Fibroblast of lung (primary cell): ENCODE results near the gene LRIT1. TPM values are rescaled to one million over a fixed set of nuclear protein-coding genes. Genes with fewer than 3 reads are reported as not detected.

Experiments used
- DNase-seq, 2 donors: peaks; one replicate each; pipeline versions ENCODE4 v3.0.0 to v3.0.0-alpha.2; 2010; ENCODE audit warnings: low read depth in 2 of 2
- H2AFZ ChIP-seq: 2 replicates; pipeline ENCODE4 v1.5.1; 2012; ENCODE audit warnings: low read length, control low read depth, inconsistent platforms
- H3K27ac ChIP-seq: 2 replicates; pipeline ENCODE4 v1.5.1; 2011; ENCODE audit warnings: low read length, control low read depth; ENCODE audit not compliant: insufficient read depth
- H3K27me3 ChIP-seq: 2 replicates; pipeline ENCODE4 v1.5.1; 2011; ENCODE audit warnings: mild to moderate bottlenecking, low read length; ENCODE audit not compliant: control insufficient read depth, insufficient read depth
- H3K36me3 ChIP-seq: 2 replicates; pipeline ENCODE4 v1.5.1; 2011; ENCODE audit warnings: low read length; ENCODE audit not compliant: control insufficient read depth, insufficient read depth
- H3K4me1 ChIP-seq: 2 replicates; pipeline ENCODE4 v1.5.1; 2011; ENCODE audit warnings: low read length; ENCODE audit not compliant: control insufficient read depth, insufficient read depth; ENCODE audit errors: extremely low read depth
- H3K4me2 ChIP-seq: 2 replicates; pipeline ENCODE4 v1.5.1; 2011; ENCODE audit warnings: low read length, control low read depth; ENCODE audit not compliant: insufficient read depth; ENCODE audit errors: extremely low read depth
- H3K4me3 ChIP-seq, 4 experiments: fragments of 200-600 bp in 1 of 4; sonication (generic) in 1 of 4; replicated peaks in 1 of 4; 2 replicates each; pipeline ENCODE4 v1.5.1; 2011 to 2016; ENCODE audit warnings: low read length in 4 of 4, low read depth in 3 of 4, mild to moderate bottlenecking in 3 of 4, control low read depth in 2 of 4, inconsistent platforms in 1 of 4, mixed read lengths in 1 of 4; ENCODE audit not compliant: insufficient read depth in 1 of 4; ENCODE audit errors: control extremely low read depth in 1 of 4
- H3K79me2 ChIP-seq: 2 replicates; pipeline ENCODE4 v1.5.1; 2012; ENCODE audit warnings: mild to moderate bottlenecking, low read length, inconsistent platforms; ENCODE audit not compliant: control insufficient read depth, insufficient read depth
- H3K9ac ChIP-seq: 2 replicates; pipeline ENCODE4 v1.5.1; 2011; ENCODE audit warnings: mild to moderate bottlenecking, low read length, control low read depth; ENCODE audit not compliant: insufficient read depth
- H3K9me3 ChIP-seq: 2 replicates; pipeline ENCODE4 v1.5.1; 2012; ENCODE audit warnings: low read depth, low read length; ENCODE audit not compliant: control insufficient read depth, insufficient read depth
- H4K20me1 ChIP-seq: 2 replicates; pipeline ENCODE4 v1.5.1; 2011; ENCODE audit warnings: low read length; ENCODE audit not compliant: control insufficient read depth, insufficient read depth; ENCODE audit errors: extremely low read depth
- EZH2 ChIP-seq: IDR thresholded peaks from 2 replicates; pipeline ENCODE4 v1.5.1; 2012; ENCODE audit warnings: low read length, control low read depth, mild to moderate bottlenecking; ENCODE audit errors: missing control alignments
- polyA plus RNA-seq, 2 donors: library from polyadenylated mRNA; depleted of rRNA in 1 of 2; stranded (reverse) in 1 of 2; unstranded in 1 of 2; fragments of >200 nt; gene quantifications; 2 replicates each; pipeline ENCODE4 v1.2.1, GENCODE V29; 2011 to 2012; ENCODE audit warnings: missing spikeins in 1 of 2
- total RNA-seq: library from RNA; depleted of rRNA; stranded (reverse); fragments of >200 nt; gene quantifications from 2 replicates; pipeline ENCODE4 v1.2.1, GENCODE V29; 2014
- TF ChIP-seq, protein P1 (sequence below), 2 donors: IDR thresholded peaks in 1 of 2; conservative IDR thresholded peaks in 1 of 2; 1 replicate in 1 of 2; 2 replicates in 1 of 2; pipeline ENCODE4 v1.5.1; 2011 to 2012; ENCODE audit warnings: low read length in 2 of 2, control low read depth in 1 of 2, inconsistent platforms in 1 of 2, low read depth in 1 of 2, mild to moderate bottlenecking in 1 of 2

Gene LRIT1
- total and polyA plus RNA-seq, 2 donors (not counting 1 experiment from before 2014, with no cell fraction given) = not detected

DNA sequence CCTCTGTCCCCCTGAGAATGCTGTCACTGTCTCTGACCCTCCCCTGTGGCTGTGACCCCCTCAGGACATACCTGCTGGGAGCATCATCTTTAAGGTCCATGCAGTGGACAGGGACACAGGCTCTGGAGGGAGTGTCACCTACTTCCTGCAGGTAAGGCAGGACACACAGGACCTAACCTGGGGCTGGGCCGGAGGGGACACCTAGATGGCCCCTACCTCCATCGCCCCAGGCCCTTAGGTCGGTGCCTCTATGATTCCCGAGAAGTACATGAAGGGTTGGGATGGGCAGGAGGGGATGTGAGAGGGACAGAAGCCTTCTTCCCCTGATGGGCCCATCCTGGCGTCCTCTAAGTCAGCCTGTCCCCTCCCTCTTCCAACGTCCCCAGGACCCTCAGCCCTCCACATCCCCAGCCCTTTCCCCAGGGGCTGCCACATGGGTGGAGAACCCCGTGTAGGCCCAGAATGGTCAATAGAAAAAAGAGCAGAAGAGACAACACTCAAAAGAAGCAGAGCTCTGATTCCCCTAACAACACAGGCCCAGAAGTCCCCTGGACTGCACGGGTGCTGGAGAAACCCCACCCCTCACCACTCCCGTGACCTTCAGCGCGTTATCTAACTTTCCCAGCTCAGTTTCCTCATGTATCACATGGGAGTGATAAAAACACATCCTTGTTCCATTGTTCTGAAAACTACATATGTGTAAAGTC, 40.7 kb downstream of the LRIT1 start:
- no peak overlapping the region for H2AFZ ChIP-seq
- TF ChIP-seq, protein P1, sequence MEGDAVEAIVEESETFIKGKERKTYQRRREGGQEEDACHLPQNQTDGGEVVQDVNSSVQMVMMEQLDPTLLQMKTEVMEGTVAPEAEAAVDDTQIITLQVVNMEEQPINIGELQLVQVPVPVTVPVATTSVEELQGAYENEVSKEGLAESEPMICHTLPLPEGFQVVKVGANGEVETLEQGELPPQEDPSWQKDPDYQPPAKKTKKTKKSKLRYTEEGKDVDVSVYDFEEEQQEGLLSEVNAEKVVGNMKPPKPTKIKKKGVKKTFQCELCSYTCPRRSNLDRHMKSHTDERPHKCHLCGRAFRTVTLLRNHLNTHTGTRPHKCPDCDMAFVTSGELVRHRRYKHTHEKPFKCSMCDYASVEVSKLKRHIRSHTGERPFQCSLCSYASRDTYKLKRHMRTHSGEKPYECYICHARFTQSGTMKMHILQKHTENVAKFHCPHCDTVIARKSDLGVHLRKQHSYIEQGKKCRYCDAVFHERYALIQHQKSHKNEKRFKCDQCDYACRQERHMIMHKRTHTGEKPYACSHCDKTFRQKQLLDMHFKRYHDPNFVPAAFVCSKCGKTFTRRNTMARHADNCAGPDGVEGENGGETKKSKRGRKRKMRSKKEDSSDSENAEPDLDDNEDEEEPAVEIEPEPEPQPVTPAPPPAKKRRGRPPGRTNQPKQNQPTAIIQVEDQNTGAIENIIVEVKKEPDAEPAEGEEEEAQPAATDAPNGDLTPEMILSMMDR (conservative IDR thresholded peaks at IDR 0.05 in 1 of 2, IDR thresholded peaks at IDR 0.05 in 1 of 2; ENCODE audit: low read depth in 1 of 2, low read length in 2 of 2) = no peak
- no peak for TF ChIP-seq EZH2
- no peak overlapping the region for H3K4me3 ChIP-seq
- no peaks in the 10 kb centered on the region for H3K9me3 ChIP-seq
- no peak overlapping the region for H3K9ac ChIP-seq
- no peak for DNase-seq
- H3K4me1 ChIP-seq = no peaks in the 10 kb centered on the region
- no peaks in the 10 kb centered on the region for H3K79me2 ChIP-seq
- peaks cover 7% of the 10 kb centered on the region for H3K27me3 ChIP-seq
- no peak overlapping the region for H3K27ac ChIP-seq
- no peak overlapping the region for H3K4me2 ChIP-seq
- H3K36me3 ChIP-seq = no peaks in the 10 kb centered on the region
- no peaks in the 10 kb centered on the region for H4K20me1 ChIP-seq

DNA sequence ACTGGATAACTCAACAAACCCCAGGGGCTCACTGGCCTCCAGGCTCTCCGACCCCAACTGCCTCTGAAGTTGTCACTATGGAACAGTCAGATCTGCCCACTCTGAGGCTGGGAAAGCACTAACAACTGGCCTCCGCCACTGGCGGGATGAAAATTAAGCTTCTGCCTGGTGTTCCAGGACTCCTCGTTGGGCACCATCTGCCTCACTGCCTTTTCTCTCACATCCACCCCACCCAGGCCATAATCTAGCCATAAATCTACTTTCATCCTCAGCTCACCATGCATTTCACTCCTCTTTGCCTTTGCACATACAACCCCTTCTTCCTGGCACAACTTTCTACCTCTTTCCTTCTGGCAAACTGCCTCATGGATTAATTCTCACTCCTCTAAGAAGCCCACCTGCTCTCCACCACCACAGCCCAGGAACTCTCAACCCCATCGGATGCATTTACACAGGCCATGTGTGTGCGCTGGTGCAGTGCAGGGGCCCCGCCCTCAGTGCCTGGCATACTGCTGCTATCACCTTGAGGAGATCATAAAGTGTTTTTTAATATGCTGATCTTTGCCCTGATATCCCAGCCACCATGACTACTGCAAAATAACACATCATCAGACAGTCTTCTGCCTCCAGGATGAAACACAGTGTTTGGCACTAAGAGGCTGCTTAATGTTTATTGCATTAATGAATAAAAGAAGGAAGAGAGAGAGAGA, 43.0 kb downstream of the LRIT1 start:
- no peak overlapping the region for H3K4me3 ChIP-seq
- H3K79me2 ChIP-seq = no peaks in the 10 kb centered on the region
- H3K27me3 ChIP-seq = peaks cover 27% of the 10 kb centered on the region
- H3K9ac ChIP-seq = no peak overlapping the region
- H3K36me3 ChIP-seq = no peaks in the 10 kb centered on the region
- H3K4me2 ChIP-seq = no peak overlapping the region
- no peaks in the 10 kb centered on the region for H3K4me1 ChIP-seq
- H3K9me3 ChIP-seq = no peaks in the 10 kb centered on the region
- no peak overlapping the region for H3K27ac ChIP-seq
- H2AFZ ChIP-seq = no peak overlapping the region
- DNase-seq = no peak
- no peaks in the 10 kb centered on the region for H4K20me1 ChIP-seq
- no peak for TF ChIP-seq EZH2
- TF ChIP-seq, protein P1 (conservative IDR thresholded peaks at IDR 0.05 in 1 of 2, IDR thresholded peaks at IDR 0.05 in 1 of 2; ENCODE audit: low read depth in 1 of 2, low read length in 2 of 2) = no peak

DNA sequence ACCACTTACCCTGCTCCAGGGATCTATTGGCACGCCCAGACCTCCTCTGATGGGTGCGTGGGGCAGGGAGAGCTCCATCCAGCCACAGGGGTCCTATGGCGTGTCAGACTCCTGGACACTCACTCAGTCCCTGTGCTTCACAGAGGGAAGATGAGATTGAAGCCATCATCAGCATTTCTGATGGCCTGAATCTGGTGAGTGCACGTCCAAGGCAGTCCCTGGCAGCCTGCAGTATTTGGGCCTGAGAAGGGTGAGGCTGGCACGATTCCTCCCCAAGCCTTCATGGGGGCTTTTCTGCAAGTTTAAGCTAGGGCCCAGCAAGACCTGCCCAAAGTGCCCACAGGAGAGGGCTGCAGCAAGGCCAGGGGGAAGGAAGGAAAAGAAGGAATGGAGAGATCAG, 43.7 kb downstream of the LRIT1 start:
- Histone ChIP-seq H3K36me3 (no peaks in the 10 kb centered on the region), H3K4me1 (no peaks in the 10 kb centered on the region), H3K9me3 (no peaks in the 10 kb centered on the region), H3K27me3 (peaks cover 30% of the 10 kb centered on the region), H3K4me3 (no peak overlapping the region), H3K27ac (no peak overlapping the region), H3K79me2 (no peaks in the 10 kb centered on the region), H4K20me1 (no peaks in the 10 kb centered on the region), H2AFZ (no peak overlapping the region), H3K9ac (no peak overlapping the region), H3K4me2 (no peak overlapping the region)
- TF ChIP-seq EZH2 = no peak
- TF ChIP-seq, protein P1 (conservative IDR thresholded peaks at IDR 0.05 in 1 of 2, IDR thresholded peaks at IDR 0.05 in 1 of 2; ENCODE audit: low read depth in 1 of 2, low read length in 2 of 2) = no peak
- DNase-seq = no peak
